ENCODE data around the gene TMUB1.

TMUB1 gene

DNA sequence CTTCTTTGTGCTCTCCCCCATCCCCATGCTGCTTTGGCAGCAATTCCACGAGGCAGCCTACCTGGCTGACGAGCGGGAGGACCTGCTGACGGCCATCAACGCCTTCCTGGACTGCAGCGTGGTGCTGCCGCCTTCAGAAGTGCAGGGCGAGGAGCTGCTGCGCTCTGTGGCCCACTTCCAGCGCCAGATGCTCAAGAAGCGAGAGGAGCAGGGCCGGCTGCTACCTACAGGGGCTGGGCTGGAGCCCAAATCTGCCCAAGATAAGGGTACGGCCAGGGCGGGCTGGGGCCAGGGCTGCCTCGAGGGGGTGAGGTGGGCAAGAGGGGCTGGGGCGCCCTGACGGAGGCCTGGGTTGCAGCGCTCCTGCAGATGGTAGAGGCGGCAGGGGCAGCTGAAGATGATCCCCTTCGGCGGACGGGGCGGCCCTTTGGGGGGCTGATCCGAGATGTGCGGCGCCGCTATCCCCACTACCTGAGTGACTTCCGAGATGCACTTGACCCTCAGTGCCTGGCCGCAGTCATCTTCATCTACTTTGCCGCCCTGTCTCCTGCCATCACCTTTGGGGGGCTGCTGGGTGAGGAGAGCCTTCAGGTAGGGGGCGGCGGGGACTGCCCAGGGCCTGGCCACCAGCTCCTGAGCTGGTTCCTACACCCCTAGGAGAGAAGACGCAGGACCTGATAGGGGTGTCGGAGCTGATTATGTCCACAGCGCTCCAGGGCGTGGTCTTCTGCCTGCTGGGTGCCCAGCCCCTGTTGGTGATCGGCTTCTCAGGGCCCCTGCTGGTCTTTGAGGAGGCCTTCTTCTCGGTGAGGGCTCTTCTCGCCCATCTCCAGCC lies 12.0 kb downstream of the TMUB1 start:
- CTCF ChIA-PET = no interaction called here
- no peak for TF ChIP-seq CTCF (conservative IDR thresholded peaks at IDR 0.05; ENCODE audit: low read depth)
- no peak for DNase-seq (ENCODE audit: low spot score)

DNA sequence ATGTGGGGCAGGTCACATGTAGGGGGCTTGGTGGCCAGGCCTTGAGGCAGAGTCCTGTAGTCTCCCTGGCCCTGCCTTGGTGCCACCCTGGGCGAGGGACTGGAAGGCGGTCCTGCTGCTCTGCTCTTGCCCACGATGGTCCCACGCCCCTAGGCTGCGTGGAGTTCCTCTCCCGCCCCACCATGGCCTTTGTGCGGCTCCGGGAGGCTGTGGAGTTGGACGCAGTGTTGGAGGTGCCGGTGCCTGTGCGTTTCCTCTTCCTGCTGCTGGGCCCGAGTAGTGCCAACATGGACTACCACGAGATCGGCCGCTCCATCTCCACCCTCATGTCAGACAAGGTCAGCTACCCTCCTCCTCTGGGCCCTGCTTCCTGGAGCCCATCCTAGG lies 12.7 kb downstream of the TMUB1 start:
- TF ChIP-seq CTCF (conservative IDR thresholded peaks at IDR 0.05; ENCODE audit: low read depth) = no peak
- POLR2A ChIA-PET (ENCODE audit: low non-redundant PET) = no interaction called here
- peak overlapping the region; percentile 99; the same call in 1 of the 2 replicates for H3K27ac ChIP-seq
- CTCF ChIA-PET = no interaction called here
- DNase-seq (ENCODE audit: low spot score) = no peak

More for the DNA sequence above, 12.0 kb downstream of the TMUB1 start:
- POLR2A ChIA-PET (ENCODE audit: low non-redundant PET) = no interaction called here
- H3K27ac ChIP-seq = peak overlapping the region; percentile 99

- H3K27ac ChIP-seq = peak overlapping the region; percentile 8; the same call in 1 of the 2 replicates
- POLR2A ChIA-PET (ENCODE audit: low non-redundant PET) = no interaction called here
- no peak for TF ChIP-seq CTCF (conservative IDR thresholded peaks at IDR 0.05; ENCODE audit: low read depth)
- CTCF ChIA-PET = no interaction called here
- DNase-seq (ENCODE audit: low spot score) = no peak
These were observed 13.3 kb downstream of the TMUB1 start for GRCh38 chr7:151069841-151070573.

DNA sequence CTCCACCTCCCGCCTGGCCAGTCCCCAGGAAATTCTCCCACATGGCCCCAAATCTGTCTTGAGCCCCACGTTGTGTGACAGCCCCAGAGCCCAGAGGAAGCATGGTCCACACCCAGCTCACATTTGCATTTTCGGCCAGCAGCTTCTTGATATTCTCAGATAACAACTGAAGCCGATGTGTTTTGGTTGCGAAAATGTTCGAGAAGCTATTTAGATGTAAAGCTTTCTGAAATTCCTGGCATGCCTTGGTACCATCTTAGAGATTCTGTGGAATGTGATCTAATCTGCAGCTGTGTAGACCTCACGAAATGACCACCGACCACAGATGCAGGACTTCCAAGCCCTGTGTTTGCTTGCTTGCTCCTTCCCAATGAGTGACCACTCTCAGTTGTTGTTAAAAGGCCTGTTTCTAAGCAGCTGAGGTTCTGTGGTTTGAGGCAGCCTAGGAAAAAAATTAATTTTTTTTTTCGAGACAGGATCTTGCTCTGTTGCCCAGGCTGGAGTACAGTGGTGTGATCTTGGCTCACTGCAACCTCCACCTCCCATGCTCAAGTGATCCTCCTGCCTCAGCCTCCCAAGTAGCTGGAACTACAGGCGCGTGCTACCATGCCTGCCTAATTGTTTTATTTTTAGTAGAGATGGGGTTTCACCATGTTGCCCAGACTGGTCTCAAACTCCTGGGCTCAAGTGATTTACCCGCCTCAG lies 15.1 kb downstream of the TMUB1 start:
- ChIA-PET POLR2A (ENCODE audit: low non-redundant PET) (interaction anchor here (0.9 kb wide), 1 partner anchor 9 kb away, joined by 4 read pairs; no protein-coding TSS in a partner anchor), CTCF (interaction anchor here (1.4 kb wide), 1 partner anchor 43 kb away, joined by 3 read pairs; no protein-coding TSS in a partner anchor)
- no peak for DNase-seq (ENCODE audit: low spot score)
- H3K27ac ChIP-seq = 0 out of 2 replicates have a peak overlapping the region, but pooled peaks have one; percentile 5
- no peak for TF ChIP-seq CTCF (conservative IDR thresholded peaks at IDR 0.05; ENCODE audit: low read depth)

- no peak for DNase-seq (ENCODE audit: low spot score)
- ChIA-PET CTCF (no interaction called here), POLR2A (ENCODE audit: low non-redundant PET) (no interaction called here)
- H3K27ac ChIP-seq = peak overlapping the region; percentile 96
- no peak for TF ChIP-seq CTCF (conservative IDR thresholded peaks at IDR 0.05; ENCODE audit: low read depth)
These were observed 16.9 kb downstream of the TMUB1 start for GRCh38 chr7:151066273-151066974.

DNA sequence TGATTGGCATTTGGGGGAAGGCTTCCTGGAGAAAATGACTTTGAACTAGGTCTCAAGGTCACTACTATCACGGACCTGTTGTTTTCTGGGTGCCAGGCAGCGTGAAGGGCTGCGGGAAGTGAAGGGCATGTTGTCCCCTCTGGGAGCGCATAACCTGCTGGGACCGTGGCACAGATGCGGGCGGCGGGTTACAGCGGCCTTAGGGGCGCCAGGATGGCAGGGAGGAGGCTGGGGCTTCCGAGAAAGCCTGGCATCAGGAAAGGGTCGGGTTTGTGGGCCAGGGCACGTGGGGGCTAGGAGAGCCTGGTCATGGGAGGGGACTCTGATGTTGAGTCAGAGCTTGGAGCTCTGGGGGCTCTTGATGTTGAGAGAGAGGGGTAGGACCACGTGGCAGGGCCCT lies 17.8 kb downstream of the TMUB1 start:
- no peak for TF ChIP-seq CTCF (conservative IDR thresholded peaks at IDR 0.05; ENCODE audit: low read depth)
- no peak for DNase-seq (ENCODE audit: low spot score)
- H3K27ac ChIP-seq = peak overlapping the region; percentile 96
- ChIA-PET POLR2A (ENCODE audit: low non-redundant PET) (no interaction called here), CTCF (no interaction called here)
